Spleen (tissue), 7 donors: ENCODE data around the gene FAAP100.

Experiments
- POLR2A ChIP-seq, 3 donors: fragments of 450-650 bp; IDR thresholded peaks; one replicate each; pipeline ENCODE4 v1.5.1; 2017; ENCODE audit warnings: antibody characterized with exemption in 3 of 3, mild to moderate bottlenecking in 1 of 3
- POLR2AphosphoS5 ChIP-seq, 3 donors: sonication (generic); formaldehyde crosslinking; IDR thresholded peaks; one replicate each; pipeline ENCODE4 v1.5.1; 2017; ENCODE audit warnings: antibody characterized with exemption in 3 of 3
- TF ChIP-seq, protein P1 (sequence below), 11 experiments: fragments of 200-600 bp in 7 of 11; fragments of 450-650 bp in 4 of 11; sonication (generic) in 4 of 11; IDR thresholded peaks in 8 of 11; conservative IDR thresholded peaks in 3 of 11; 1 replicate in 7 of 11; 2 replicates in 4 of 11; pipeline versions ENCODE4 v1.4.0 to v1.8.0; 2016 to 2021; ENCODE audit warnings: antibody characterized with exemption in 11 of 11, inconsistent platforms in 4 of 11, mild to moderate bottlenecking in 1 of 11
- donor health status: DM: no; HTN: no; CAD: no; lungs with moderate emphysema.
- donor health status: DM: no; HTN: no; CAD: no.
- donor health status: DM: no; HTN: no; CAD: no.

DNA sequence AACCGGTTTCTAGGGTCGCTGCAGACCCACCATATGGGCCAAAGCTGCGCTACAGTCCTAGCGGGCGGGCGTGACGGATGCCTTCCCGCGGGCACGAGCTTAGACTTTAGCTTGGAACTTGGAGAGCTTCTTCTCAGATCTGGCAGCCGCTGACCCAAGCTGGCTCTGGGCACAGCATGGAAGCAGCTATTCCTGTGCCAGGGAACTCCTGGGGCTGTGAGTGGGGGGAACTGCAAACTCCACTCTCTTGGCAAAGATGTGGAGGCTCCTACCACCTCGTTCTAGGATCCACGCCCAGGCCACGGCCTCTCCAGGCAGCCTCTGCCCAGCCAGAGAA, 8.8 kb downstream of the FAAP100 start:
- no peak for TF ChIP-seq POLR2A (IDR thresholded peaks at IDR 0.05)
- no peak for TF ChIP-seq POLR2AphosphoS5 (IDR thresholded peaks at IDR 0.05)
- TF ChIP-seq, protein P1, sequence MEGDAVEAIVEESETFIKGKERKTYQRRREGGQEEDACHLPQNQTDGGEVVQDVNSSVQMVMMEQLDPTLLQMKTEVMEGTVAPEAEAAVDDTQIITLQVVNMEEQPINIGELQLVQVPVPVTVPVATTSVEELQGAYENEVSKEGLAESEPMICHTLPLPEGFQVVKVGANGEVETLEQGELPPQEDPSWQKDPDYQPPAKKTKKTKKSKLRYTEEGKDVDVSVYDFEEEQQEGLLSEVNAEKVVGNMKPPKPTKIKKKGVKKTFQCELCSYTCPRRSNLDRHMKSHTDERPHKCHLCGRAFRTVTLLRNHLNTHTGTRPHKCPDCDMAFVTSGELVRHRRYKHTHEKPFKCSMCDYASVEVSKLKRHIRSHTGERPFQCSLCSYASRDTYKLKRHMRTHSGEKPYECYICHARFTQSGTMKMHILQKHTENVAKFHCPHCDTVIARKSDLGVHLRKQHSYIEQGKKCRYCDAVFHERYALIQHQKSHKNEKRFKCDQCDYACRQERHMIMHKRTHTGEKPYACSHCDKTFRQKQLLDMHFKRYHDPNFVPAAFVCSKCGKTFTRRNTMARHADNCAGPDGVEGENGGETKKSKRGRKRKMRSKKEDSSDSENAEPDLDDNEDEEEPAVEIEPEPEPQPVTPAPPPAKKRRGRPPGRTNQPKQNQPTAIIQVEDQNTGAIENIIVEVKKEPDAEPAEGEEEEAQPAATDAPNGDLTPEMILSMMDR (IDR thresholded peaks at IDR 0.05 in 8 of 11, conservative IDR thresholded peaks at IDR 0.05 in 3 of 11): no peak
